ENCODE measurements around the gene NWD2.

Gene NWD2

DNA sequence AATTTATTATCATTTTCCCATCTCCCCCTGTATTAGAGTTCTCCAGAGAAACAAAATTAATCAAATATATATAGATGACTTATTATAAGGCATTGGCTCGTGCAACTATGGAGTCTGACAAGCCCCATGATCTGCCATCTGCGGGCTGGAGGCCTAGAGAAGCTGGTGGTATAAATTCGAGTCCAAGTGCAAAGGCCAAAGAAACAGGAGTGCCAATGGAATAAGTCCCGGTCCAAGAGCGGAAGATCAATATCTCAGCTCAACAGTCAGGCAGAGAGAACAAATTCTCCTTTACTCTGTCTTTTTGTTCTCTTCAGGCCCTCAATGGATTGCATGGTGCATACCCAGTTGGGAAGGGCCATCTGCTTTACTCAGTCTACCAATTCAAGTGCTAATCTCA, 178.8 kb downstream of the NWD2 start:
- no peak for DNase-seq (ENCODE audit: low read depth, low spot score)
- WGBS (ENCODE audit: insufficient coverage, insufficient read length): no CpG with 5 or more reads among the region's 5 CpGs
- Histone ChIP-seq H3K4me3 (ENCODE audit: low read length) (no peak overlapping the region), H3K27me3 (ENCODE audit: control insufficient read depth, insufficient read depth, low read length) (no peaks in the 10 kb centered on the region), H3K9me3 (ENCODE audit: control insufficient read depth, insufficient read depth, low read length) (no peaks in the 10 kb centered on the region), H3K36me3 (ENCODE audit: control insufficient read depth, insufficient read depth, low read length) (no peaks in the 10 kb centered on the region), H3K27ac (ENCODE audit: low read length) (no peak overlapping the region), H3K4me1 (ENCODE audit: control insufficient read depth, insufficient read depth, low read length) (no peaks in the 10 kb centered on the region)

DNA sequence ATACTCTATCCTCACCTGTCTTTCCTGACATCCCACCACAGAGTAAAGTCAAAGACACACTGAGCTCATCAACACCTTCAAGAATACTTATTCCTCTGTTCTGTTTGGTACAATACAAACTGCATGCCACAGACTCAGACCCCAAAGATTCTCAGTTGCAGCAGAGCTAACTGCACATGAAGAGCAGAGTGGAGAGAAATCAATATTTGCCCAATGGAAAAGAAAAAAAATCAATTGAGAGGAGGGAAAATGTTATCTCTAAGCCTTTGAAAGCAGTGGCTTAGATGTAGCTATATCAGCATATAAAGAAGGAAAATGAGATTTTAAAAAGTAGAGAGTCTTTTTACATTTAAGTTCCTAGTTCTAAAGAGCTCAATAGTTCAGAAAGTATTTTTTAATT, 180.2 kb downstream of the NWD2 start:
- no peaks in the 10 kb centered on the region for H3K36me3 ChIP-seq (ENCODE audit: control insufficient read depth, insufficient read depth, low read length)
- no peaks in the 10 kb centered on the region for H3K9me3 ChIP-seq (ENCODE audit: control insufficient read depth, insufficient read depth, low read length)
- no peak overlapping the region for H3K27ac ChIP-seq (ENCODE audit: low read length)
- H3K27me3 ChIP-seq (ENCODE audit: control insufficient read depth, insufficient read depth, low read length): no peaks in the 10 kb centered on the region
- DNase-seq (ENCODE audit: low read depth, low spot score): no peak
- H3K4me3 ChIP-seq (ENCODE audit: low read length): no peak overlapping the region
- H3K4me1 ChIP-seq (ENCODE audit: control insufficient read depth, insufficient read depth, low read length): no peaks in the 10 kb centered on the region

DNA sequence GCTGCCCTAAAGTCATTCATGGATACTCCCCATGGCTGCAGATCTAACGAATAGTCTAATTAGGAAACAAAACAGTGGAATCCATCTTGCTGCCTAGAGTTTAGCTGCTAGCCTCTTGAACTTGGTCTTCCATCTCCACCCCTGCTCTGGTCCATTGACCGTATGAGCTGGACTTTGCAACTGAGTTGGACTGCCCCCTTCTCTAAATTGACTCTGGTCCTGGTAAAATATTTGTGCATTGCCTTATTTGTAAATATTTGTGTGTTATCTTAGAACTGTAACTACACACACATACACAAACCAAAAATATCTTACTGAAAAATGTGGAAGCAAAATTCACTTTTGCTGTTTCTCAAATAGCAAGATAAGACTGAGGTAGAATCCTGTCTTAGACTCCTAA, 181.3 kb downstream of the NWD2 start:
- no peaks in the 10 kb centered on the region for H3K27me3 ChIP-seq (ENCODE audit: control insufficient read depth, insufficient read depth, low read length)
- H3K27ac ChIP-seq (ENCODE audit: low read length): no peak overlapping the region
- DNase-seq (ENCODE audit: low read depth, low spot score): no peak
- no peaks in the 10 kb centered on the region for H3K36me3 ChIP-seq (ENCODE audit: control insufficient read depth, insufficient read depth, low read length)
- no peaks in the 10 kb centered on the region for H3K9me3 ChIP-seq (ENCODE audit: control insufficient read depth, insufficient read depth, low read length)
- H3K4me3 ChIP-seq (ENCODE audit: low read length): no peak overlapping the region
- H3K4me1 ChIP-seq (ENCODE audit: control insufficient read depth, insufficient read depth, low read length): no peaks in the 10 kb centered on the region
- no CpG with 5 or more reads among the region's 2 CpGs for WGBS (ENCODE audit: insufficient coverage, insufficient read length)

DNA sequence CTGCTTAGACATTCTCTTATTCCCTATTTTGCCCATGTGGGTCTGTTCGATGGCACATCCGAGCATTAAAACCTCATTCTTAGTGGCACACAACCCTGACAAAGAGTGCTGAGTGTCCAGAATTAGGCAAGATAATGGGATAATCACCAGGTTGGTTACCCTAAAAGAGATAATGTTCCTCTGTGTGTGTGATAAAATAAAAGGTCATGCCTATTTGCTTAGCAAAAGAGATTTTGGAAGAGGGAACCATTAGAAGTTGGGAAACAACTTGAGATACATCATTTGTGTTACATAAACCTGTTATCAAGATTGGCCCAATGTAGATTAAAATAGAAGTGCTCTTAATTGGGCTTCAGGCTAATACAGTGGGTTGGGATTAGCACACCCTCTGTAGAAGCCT, 182.7 kb downstream of the NWD2 start:
- Histone ChIP-seq H3K4me1 (ENCODE audit: control insufficient read depth, insufficient read depth, low read length) (no peaks in the 10 kb centered on the region), H3K36me3 (ENCODE audit: control insufficient read depth, insufficient read depth, low read length) (no peaks in the 10 kb centered on the region), H3K27ac (ENCODE audit: low read length) (no peak overlapping the region), H3K4me3 (ENCODE audit: low read length) (no peak overlapping the region), H3K27me3 (ENCODE audit: control insufficient read depth, insufficient read depth, low read length) (no peaks in the 10 kb centered on the region), H3K9me3 (ENCODE audit: control insufficient read depth, insufficient read depth, low read length) (no peaks in the 10 kb centered on the region)
- DNase-seq (ENCODE audit: low read depth, low spot score): no peak
- no CpG with 5 or more reads among the region's 2 CpGs for WGBS (ENCODE audit: insufficient coverage, insufficient read length)

DNA sequence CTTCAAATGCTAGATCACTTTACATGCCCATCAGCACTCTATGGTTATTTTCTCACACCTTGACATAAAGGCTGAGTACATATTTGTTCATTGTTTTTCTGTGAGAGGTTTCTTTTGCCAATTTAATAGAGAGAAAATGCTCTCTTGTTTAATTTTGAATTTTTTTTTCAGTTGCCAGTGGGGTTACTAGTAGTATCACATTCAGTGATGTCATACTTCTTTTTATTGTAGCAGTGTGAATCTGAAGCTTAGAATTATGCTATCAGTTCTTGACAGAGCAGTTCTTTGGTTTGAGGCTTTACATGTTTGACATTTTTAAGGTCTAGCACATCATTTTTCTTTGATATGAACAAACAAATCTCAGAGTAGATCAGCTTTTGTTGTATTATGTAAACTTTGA, 185.4 kb downstream of the NWD2 start:
- Histone ChIP-seq H3K4me3 (ENCODE audit: low read length) (no peak overlapping the region), H3K9me3 (ENCODE audit: control insufficient read depth, insufficient read depth, low read length) (no peaks in the 10 kb centered on the region), H3K4me1 (ENCODE audit: control insufficient read depth, insufficient read depth, low read length) (no peaks in the 10 kb centered on the region), H3K36me3 (ENCODE audit: control insufficient read depth, insufficient read depth, low read length) (no peaks in the 10 kb centered on the region), H3K27ac (ENCODE audit: low read length) (no peak overlapping the region), H3K27me3 (ENCODE audit: control insufficient read depth, insufficient read depth, low read length) (no peaks in the 10 kb centered on the region)
- no peak for DNase-seq (ENCODE audit: low read depth, low spot score)

DNA sequence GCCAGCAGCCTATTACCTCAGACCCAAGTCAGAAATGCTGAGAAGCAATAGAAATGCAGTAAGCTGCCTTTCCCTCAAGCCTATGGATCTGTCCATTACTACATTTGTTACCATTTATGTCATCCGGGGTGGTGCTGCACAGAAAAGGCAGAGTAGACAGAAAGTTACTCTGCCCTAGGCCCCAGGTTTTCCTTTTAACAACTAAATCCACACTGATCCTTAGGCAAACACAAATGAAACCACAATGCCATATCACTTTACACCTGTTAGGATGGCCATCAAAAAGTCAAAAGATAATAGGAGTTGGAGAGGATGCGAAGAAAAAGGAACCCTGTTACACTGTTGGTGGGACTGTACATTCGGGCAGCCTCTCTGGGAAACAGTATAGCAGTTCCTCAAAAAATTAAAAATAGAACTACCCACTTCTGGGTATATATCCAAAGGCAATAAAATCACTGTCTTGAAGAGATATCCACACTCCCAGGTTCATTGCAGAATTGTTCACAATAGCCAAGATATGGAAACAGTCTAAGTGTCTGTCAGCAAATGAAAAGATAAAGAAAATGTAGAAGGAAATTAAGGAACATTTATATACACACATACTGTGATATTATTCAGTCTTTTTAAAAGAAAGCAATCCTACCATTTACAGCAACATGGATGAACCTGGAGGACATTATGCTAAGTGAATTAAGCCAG, 186.3 kb downstream of the NWD2 start:
- no CpG with 5 or more reads among the region's 3 CpGs for WGBS (ENCODE audit: insufficient coverage, insufficient read length)
- DNase-seq (ENCODE audit: low read depth, low spot score): no peak
- Histone ChIP-seq H3K4me3 (ENCODE audit: low read length) (no peak overlapping the region), H3K27ac (ENCODE audit: low read length) (no peak overlapping the region), H3K27me3 (ENCODE audit: control insufficient read depth, insufficient read depth, low read length) (no peaks in the 10 kb centered on the region), H3K4me1 (ENCODE audit: control insufficient read depth, insufficient read depth, low read length) (no peaks in the 10 kb centered on the region), H3K9me3 (ENCODE audit: control insufficient read depth, insufficient read depth, low read length) (no peaks in the 10 kb centered on the region), H3K36me3 (ENCODE audit: control insufficient read depth, insufficient read depth, low read length) (no peaks in the 10 kb centered on the region)

DNA sequence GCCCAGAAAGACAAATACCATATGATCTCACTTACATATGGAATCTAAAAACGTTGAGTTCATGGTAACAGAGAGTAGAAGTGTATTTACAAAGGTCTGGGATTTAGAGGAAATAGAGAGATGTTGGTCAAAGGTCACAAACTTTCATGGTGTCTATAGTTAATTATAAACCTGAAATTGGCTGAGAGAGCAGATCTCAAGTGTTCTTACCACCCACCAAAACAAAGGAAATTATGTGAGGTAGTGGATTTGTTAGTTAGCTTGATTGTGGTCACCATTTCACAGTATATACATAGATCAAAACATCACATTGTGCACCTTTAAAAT, 186.8 kb downstream of the NWD2 start:
- no CpG with 5 or more reads among the region's 1 CpG for WGBS (ENCODE audit: insufficient coverage, insufficient read length)
- Histone ChIP-seq H3K36me3 (ENCODE audit: control insufficient read depth, insufficient read depth, low read length) (no peaks in the 10 kb centered on the region), H3K27me3 (ENCODE audit: control insufficient read depth, insufficient read depth, low read length) (no peaks in the 10 kb centered on the region), H3K27ac (ENCODE audit: low read length) (no peak overlapping the region), H3K4me1 (ENCODE audit: control insufficient read depth, insufficient read depth, low read length) (no peaks in the 10 kb centered on the region), H3K4me3 (ENCODE audit: low read length) (no peak overlapping the region), H3K9me3 (ENCODE audit: control insufficient read depth, insufficient read depth, low read length) (no peaks in the 10 kb centered on the region)
- DNase-seq (ENCODE audit: low read depth, low spot score): no peak

DNA sequence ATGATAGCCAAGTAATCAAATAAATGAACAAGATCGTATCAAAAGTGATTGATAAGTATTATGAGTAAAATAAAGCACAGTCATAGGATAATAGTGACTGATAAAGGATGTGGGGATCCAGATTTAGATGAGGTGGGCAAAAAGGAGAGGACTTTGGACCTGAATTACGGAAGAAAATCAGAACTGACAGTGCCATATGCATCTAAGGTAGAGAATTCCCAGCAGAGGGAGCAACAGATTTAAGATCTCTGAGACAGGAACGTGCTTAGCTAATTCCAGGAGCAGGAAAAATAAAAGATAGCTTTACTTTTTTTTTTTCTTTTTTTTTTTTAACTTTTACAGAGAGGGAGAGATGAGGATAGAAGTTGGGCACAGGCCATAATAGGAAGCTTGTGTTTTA, 189.9 kb downstream of the NWD2 start:
- Histone ChIP-seq H3K9me3 (ENCODE audit: control insufficient read depth, insufficient read depth, low read length) (no peaks in the 10 kb centered on the region), H3K4me1 (ENCODE audit: control insufficient read depth, insufficient read depth, low read length) (no peaks in the 10 kb centered on the region), H3K27me3 (ENCODE audit: control insufficient read depth, insufficient read depth, low read length) (no peaks in the 10 kb centered on the region), H3K27ac (ENCODE audit: low read length) (no peak overlapping the region), H3K36me3 (ENCODE audit: control insufficient read depth, insufficient read depth, low read length) (no peaks in the 10 kb centered on the region), H3K4me3 (ENCODE audit: low read length) (no peak overlapping the region)
- WGBS (ENCODE audit: insufficient coverage, insufficient read length): 100% methylated on average over 1 of the region's 3 CpGs
- no peak for DNase-seq (ENCODE audit: low read depth, low spot score)

DNA sequence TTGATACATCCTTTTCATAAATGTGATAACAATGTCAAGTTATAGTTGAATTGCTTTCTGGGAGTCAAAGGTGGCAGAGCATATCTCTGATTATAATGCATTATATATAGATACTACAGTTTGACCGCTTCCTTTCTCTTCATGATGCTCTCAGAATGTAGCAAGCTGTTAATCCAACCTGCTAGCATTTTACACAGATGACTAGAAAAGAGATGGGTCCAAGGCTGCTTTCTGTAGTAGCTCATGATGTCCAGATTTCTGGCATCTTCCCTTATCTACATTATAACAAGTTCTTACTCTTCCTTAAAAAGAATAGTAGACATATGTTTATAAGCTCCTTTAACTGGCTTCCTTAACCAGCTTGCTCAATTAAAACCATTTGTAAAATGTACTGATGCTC, 192.0 kb downstream of the NWD2 start:
- no peaks in the 10 kb centered on the region for H3K4me1 ChIP-seq (ENCODE audit: control insufficient read depth, insufficient read depth, low read length)

DNA sequence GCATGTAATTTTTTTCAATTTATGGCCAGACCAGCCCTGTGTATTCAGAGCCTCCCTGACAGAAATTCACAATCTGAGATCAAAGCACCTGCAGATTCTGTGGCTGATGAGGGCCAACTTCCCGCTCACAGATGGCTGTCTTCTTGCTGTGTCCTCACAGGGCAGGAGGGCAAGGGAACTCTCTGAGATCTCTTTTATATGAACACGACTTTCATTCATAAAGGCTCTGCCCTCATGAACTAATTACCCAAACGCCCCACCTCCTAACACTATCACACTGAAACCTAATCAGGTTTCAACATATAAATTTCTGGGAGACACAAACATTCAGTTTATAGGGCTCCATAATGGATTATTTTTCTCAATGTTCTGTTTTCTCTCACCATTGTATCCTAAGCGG, 192.6 kb downstream of the NWD2 start:
- WGBS (ENCODE audit: insufficient coverage, insufficient read length): no CpG with 5 or more reads among the region's 4 CpGs
- H3K4me3 ChIP-seq (ENCODE audit: low read length): no peak overlapping the region

More for the DNA sequence above, 192.0 kb downstream of the NWD2 start:
- H3K9me3 ChIP-seq (ENCODE audit: control insufficient read depth, insufficient read depth, low read length): no peaks in the 10 kb centered on the region
- no peaks in the 10 kb centered on the region for H3K27me3 ChIP-seq (ENCODE audit: control insufficient read depth, insufficient read depth, low read length)
- no peak for DNase-seq (ENCODE audit: low read depth, low spot score)
- no peak overlapping the region for H3K27ac ChIP-seq (ENCODE audit: low read length)
- WGBS (ENCODE audit: insufficient coverage, insufficient read length): no CpG with 5 or more reads among the region's 1 CpG
- no peak overlapping the region for H3K4me3 ChIP-seq (ENCODE audit: low read length)
- H3K36me3 ChIP-seq (ENCODE audit: control insufficient read depth, insufficient read depth, low read length): no peaks in the 10 kb centered on the region

DNA sequence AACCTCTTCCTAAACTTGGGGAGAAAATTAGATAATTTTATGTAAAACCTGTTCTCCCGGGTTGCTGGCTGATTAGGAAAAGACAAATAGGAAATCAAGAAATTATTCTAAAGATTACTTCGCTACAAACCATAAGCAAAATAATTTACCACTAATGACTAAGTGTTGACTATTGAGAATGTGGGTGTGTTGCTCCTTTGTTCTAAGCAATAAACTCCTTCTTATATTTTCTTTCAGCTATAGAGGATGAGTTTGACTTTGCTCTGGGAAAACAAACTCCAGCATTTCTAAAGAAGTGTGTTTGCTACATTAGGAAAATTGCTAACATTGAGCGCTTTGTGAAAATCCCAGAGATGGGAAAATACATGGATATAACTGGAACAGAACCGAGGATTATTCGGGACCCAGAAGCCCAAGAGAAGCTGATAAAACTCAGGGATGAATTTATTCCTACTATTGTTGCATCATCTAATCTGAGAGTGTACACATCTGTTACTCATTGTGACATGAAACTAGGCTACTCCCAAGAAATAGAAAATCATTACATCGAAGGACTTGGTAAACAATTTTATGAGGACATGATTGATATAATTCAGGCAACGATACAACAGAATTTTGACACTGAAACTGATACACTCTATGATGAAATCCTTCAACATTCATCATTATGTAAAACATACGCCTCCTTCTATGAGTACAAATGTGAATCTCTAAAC, 194.2 kb downstream of the NWD2 start:
- H3K36me3 ChIP-seq (ENCODE audit: control insufficient read depth, insufficient read depth, low read length): no peaks in the 10 kb centered on the region

More for the DNA sequence above, 192.6 kb downstream of the NWD2 start:
- Histone ChIP-seq H3K36me3 (ENCODE audit: control insufficient read depth, insufficient read depth, low read length) (no peaks in the 10 kb centered on the region), H3K27me3 (ENCODE audit: control insufficient read depth, insufficient read depth, low read length) (no peaks in the 10 kb centered on the region), H3K4me1 (ENCODE audit: control insufficient read depth, insufficient read depth, low read length) (no peaks in the 10 kb centered on the region), H3K27ac (ENCODE audit: low read length) (no peak overlapping the region), H3K9me3 (ENCODE audit: control insufficient read depth, insufficient read depth, low read length) (no peaks in the 10 kb centered on the region)
- no peak for DNase-seq (ENCODE audit: low read depth, low spot score)

More for the DNA sequence above, 194.2 kb downstream of the NWD2 start:
- H3K4me3 ChIP-seq (ENCODE audit: low read length): no peak overlapping the region
- H3K9me3 ChIP-seq (ENCODE audit: control insufficient read depth, insufficient read depth, low read length): no peaks in the 10 kb centered on the region
- DNase-seq (ENCODE audit: low read depth, low spot score): no peak
- no peaks in the 10 kb centered on the region for H3K27me3 ChIP-seq (ENCODE audit: control insufficient read depth, insufficient read depth, low read length)
- no peak overlapping the region for H3K27ac ChIP-seq (ENCODE audit: low read length)
- WGBS (ENCODE audit: insufficient coverage, insufficient read length): no CpG with 5 or more reads among the region's 8 CpGs
- no peaks in the 10 kb centered on the region for H3K4me1 ChIP-seq (ENCODE audit: control insufficient read depth, insufficient read depth, low read length)

All from iPS DF 6.9 (cell line).